Neutrophil (primary cell): ENCODE results near the gene UBE2G2.

ENCODE experiments used
- H3K27ac ChIP-seq: fragments of 200-600 bp; sonication (generic); 2 replicates; pipeline ENCODE4 v1.5.1; 2016; ENCODE audit warnings: mild to moderate bottlenecking, moderate library complexity
- H3K27me3 ChIP-seq: fragments of 200-600 bp; sonication (generic); 2 replicates; pipeline ENCODE4 v1.6.0; 2016; ENCODE audit warnings: mild to moderate bottlenecking
- H3K36me3 ChIP-seq: fragments of 200-600 bp; sonication (generic); 2 replicates; pipeline ENCODE4 v1.5.1; 2017
- H3K4me1 ChIP-seq, 2 experiments: fragments of 200-600 bp in 1 of 2; sonication (generic) in 1 of 2; 1 replicate in 1 of 2; 2 replicates in 1 of 2; pipeline versions ENCODE4 v1.5.1 to v1.6.1; 2013 to 2016; ENCODE audit warnings: low read depth in 1 of 2, low read length in 1 of 2, mild to moderate bottlenecking in 1 of 2, moderate library complexity in 1 of 2; ENCODE audit not compliant: control insufficient read depth in 1 of 2, insufficient read depth in 1 of 2
- H3K4me3 ChIP-seq, 2 experiments: fragments of 200-600 bp in 1 of 2; sonication (generic) in 1 of 2; 1 replicate in 1 of 2; 2 replicates in 1 of 2; pipeline ENCODE4 v1.5.1; 2013 to 2016; ENCODE audit warnings: low read depth in 1 of 2, low read length in 1 of 2, mild to moderate bottlenecking in 1 of 2, moderate library complexity in 1 of 2
- H3K9me3 ChIP-seq: fragments of 200-600 bp; sonication (generic); 2 replicates; pipeline ENCODE4 v1.5.1; 2016
- CTCF ChIP-seq: fragments of 200-600 bp; sonication (generic); IDR thresholded peaks from 2 replicates; pipeline ENCODE4 v1.5.1; 2016; ENCODE audit warnings: antibody characterized with exemption

The UBE2G2 gene

DNA sequence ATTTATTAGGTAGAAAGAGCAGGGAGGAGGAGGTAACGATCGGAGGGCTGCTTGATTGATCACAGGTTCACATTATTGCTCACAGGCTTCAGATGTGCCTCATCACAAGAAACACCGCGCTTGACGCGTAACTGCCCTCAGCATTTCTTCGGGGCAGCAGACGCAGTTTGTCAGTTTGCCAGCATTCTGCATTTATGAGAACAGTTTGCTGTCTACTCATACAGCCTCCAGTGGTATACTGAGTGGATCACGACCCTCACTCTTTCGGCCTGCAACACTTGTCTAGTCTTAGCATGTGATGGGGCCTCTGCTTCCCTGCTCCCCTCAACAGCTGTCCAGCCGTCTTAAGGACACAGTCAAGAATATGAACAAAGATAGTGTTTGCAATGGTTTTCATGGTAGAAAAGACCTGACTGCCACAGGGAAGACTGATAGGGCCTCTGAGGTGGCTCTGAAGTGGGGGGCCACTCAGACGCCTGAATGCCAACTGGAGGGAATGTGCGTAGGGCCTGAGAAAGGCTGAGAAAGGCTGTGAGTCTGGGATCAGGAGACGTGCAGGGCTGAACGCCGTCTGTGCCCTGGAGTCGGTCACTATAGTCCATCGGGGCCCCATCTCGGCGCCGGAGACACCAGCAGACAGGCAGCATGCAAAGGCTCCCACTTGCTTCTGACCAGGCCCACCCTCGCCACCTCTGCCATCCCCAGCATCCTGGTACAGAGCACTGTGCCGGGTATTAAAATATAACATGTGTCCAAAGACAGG, 45.0 kb downstream of the UBE2G2 start:
- H3K4me3 ChIP-seq, result no peak overlapping the region
- H3K27me3 ChIP-seq, result peaks cover 2% of the 10 kb centered on the region
- H3K36me3 ChIP-seq, result no peaks in the 10 kb centered on the region
- no peak for TF ChIP-seq CTCF
- peaks cover 0 to 4% of the 10 kb centered on the region in 2 experiments for H3K4me1 ChIP-seq
- H3K27ac ChIP-seq, result no peak overlapping the region
- H3K9me3 ChIP-seq, result no peaks in the 10 kb centered on the region

- H3K4me3 ChIP-seq, result no peak overlapping the region
- no peaks in the 10 kb centered on the region for H3K36me3 ChIP-seq
- H3K9me3 ChIP-seq, result no peaks in the 10 kb centered on the region
- peaks cover 0 to 4% of the 10 kb centered on the region in 2 experiments for H3K4me1 ChIP-seq
- TF ChIP-seq CTCF, result no peak
- H3K27ac ChIP-seq, result no peak overlapping the region
- H3K27me3 ChIP-seq, result peaks cover 16% of the 10 kb centered on the region
Measured at GRCh38 chr21:44755227-44755626, 46.4 kb downstream of the UBE2G2 start.

GRCh38 chr21:44753357-44753756, 48.3 kb downstream of the UBE2G2 start:
- Histone ChIP-seq H3K27ac (no peak overlapping the region), H3K9me3 (no peaks in the 10 kb centered on the region), H3K36me3 (no peaks in the 10 kb centered on the region), H3K4me1 (peaks cover 0 to 4% of the 10 kb centered on the region in 2 experiments), H3K4me3 (no peak overlapping the region), H3K27me3 (peaks cover 34% of the 10 kb centered on the region)
- TF ChIP-seq CTCF, result no peak

GRCh38 chr21:44752671-44753235, 48.9 kb downstream of the UBE2G2 start:
- Histone ChIP-seq H3K27ac (no peak overlapping the region), H3K4me3 (no peak overlapping the region), H3K4me1 (peaks cover 0 to 4% of the 10 kb centered on the region in 2 experiments), H3K36me3 (no peaks in the 10 kb centered on the region), H3K27me3 (peaks cover 40% of the 10 kb centered on the region), H3K9me3 (no peaks in the 10 kb centered on the region)
- TF ChIP-seq CTCF, result no peak

DNA sequence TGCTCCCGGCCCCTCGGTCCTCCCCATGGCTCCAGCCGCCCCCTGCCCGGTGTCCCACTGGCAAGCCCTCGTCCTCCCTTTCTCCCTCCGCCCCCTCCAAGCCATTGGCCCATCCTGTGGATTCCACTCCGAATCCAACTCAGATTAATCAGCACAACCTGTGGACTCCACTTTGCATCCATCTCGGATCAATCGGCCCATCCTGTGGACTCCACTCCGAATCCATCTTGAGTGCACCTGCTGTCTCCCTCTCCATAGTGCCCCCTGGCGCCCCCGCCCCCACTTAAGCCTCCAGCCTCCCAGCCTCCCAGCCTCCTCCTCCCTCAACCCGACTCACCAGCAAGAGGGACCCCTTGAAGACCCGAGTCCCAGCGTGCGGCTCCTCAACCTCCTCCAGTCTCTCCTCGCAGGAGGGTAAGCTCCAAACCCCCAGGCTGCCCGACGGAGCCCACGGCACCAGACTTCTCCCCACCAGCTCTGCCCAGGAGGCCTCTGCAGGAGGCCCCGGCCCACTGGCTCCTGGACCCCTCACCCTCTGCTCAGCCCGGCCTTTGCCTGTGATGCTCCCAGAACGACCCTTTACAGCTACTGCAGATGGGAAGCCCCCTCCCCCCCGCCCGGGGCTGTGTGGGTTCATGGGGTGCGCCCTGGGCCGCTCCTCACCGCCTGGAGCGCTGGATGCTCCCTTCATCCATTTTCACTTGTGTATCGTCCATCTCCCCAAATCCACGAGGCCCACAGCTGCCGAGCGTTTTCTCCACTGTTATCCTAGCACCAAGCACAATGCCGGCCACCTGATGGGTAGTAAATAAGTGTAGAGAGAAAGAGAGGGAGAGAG, 49.6 kb downstream of the UBE2G2 start:
- peaks cover 0 to 4% of the 10 kb centered on the region in 2 experiments for H3K4me1 ChIP-seq
- no peaks in the 10 kb centered on the region for H3K36me3 ChIP-seq
- H3K27ac ChIP-seq, result no peak overlapping the region
- H3K4me3 ChIP-seq, result no peak overlapping the region
- no peak for TF ChIP-seq CTCF
- H3K9me3 ChIP-seq, result no peaks in the 10 kb centered on the region
- peaks cover 47% of the 10 kb centered on the region for H3K27me3 ChIP-seq
